HG03139 (cell line): ENCODE measurements around the gene SLC4A4.

Experiments
- ATAC-seq: cut with Tn5 transposase; IDR thresholded peaks from one replicate; pipeline ENCODE4 v1.9.1; 2021; ENCODE audit not compliant: unreplicated experiment

Gene SLC4A4

GRCh38 chr4:71466775-71467174 is 128.0 kb downstream of the SLC4A4 start:
- ATAC-seq: no peak

DNA sequence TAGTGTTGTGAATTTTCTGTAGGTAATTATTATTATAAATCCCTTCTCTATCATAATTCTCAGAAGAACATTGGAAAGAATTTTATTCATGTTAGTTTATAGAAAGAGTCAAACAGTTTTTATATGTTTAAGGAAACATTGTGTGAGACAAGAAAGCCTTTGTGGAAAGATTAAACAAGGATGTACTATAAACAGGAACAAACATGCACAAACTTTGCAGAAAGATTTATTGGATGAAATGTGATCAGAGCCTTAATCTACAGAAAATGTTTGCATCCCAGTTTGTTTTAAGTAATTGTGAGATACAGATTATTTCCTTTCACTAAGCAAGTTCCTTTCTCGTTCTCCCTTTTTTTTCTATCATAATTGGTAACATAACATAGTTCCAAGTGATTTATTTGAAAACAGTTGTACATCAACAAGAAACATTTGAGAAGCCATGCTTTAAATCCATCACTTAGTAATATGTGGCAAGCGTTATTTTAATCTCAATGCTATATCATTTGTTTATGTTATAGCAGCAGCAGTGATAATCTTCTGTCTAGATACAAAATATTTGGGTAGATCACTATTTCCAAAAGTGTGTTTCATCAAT is 129.4 kb downstream of the SLC4A4 start:
- no peak for ATAC-seq

GRCh38 chr4:71469541-71469940 is 130.7 kb downstream of the SLC4A4 start:
- ATAC-seq: no peak

DNA sequence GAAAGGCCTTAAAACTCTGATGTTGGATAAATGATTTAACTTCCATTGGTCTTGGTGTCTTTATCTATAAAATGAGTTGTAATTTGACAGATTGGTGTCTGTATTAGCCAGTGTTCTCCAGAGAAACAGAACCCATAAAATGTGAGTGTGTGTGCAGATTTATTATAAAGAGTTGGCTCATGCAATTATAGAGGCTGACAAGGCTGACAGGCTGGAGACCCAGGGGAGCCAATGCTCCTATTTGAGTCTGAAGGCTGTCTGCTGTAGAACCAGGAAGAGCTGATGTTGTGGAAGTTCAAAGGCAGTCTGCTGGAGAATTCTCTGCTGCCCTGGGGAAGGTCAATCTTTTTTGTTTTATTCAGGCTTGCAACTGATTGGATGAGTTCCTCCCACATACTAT is 131.7 kb downstream of the SLC4A4 start:
- ATAC-seq: no peak

DNA sequence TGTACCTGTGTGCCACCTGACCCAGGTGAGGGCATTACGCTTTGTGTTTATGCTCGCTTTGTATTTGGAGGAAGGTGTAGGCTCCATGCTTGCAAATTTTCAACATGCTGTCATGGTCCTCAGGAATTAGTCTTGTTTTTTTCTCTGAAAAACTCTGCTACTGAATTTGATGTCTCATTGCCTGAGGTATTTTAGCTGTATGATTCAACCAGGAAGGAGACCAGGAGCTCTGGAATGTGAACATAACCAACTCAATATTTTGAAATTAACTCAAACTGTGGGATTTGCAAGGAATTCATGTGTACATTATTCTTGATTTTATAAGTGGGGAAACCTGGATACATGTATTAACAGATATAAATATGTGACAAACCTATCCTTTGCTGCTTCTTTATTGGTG is 134.1 kb downstream of the SLC4A4 start:
- no peak for ATAC-seq

DNA sequence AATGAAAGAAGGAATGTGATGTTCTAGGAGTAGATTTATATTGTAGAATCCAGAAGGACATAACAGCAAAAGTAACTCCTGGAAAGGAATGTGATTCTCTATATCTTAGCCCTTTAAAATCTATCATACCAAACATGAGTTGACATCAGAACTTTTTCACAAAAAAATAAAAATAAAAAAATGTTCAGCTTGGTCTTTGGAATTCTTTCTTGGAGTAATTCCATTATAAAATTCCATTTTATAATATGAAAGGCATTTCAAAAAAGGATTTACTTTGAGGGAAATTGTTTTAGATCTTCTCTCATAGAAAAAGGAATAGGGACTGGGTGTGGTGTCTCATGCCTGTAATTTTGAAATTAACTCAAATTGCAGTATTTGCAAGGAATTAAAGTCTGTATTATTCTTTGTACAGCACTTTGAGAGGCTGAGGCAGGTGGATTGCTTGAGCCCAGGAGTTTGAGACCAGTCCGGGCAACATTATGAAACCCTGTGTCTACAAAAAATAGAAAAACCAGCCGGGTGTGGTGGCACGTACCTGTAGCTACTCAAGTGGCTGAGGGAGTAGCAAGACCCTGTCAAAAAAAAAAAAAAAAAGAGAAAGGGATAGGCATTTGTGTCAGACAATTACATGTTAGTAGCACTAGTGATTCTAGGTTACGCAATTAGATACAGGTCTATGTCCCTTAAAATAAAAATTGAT is 134.9 kb downstream of the SLC4A4 start:
- no peak for ATAC-seq

DNA sequence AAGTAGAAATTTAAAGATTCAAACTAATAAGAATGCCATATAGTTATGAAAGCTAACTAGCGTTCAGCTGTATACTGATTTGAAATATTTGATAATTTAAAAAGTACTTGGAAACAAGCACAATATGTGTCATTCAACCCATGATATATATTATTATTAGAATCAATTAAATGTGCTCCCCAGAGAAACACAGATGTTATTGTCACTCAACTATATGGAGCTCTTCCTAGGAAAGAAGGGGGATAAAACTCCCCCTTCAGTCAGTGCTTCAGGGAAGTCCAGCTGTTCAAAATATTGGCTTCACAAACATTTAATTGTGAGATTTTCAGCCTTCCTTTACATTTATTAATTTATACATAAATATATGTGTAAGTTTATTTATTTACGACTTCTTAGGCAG is 135.9 kb downstream of the SLC4A4 start:
- ATAC-seq: no peak

DNA sequence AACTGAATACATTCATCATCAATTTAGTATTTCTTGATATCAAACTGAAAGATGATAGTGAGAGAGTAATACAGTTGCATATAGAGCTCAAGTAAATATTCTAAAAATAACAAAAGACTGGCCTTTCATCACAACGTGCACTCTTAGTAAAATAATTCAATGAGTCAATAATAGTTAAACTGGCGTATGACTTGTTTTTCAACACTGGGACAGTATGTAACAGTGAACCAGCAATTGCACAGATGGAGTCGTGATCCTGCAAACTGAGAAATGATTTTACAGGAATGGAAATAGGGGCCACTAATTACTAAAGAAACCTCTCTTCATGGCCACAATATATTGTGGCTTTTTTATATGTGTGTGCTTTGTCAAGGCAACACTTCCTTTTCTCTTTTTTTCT is 137.4 kb downstream of the SLC4A4 start:
- no peak for ATAC-seq

- ATAC-seq: no peak
Measured at GRCh38 chr4:71486550-71487343, 147.9 kb downstream of the SLC4A4 start.

DNA sequence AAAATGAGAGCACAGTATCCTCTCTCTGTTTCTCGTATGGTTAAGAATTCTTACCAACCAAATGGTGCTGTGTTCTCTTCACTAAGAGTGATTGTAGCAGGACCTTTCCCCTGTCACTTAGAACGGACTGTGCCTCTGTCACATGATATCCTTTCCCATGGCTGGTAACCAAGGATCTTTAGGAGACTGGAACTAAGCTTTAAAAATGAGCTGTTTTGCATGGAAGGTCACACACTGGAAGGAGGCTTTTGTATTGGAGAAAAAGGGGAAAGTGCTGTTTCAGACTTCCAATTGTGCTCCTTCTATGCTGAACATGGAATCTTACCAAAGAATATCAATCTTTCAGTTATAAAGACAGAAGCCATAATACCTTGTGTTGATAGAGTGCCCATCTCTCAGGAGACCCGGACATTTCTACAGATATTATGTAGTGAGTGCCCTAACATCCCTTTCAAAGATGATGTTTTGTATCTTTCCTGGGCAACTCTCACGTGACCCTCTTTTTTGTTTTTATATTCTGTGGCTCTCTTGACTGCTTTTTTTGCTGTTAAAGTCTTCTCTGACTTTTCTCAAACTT is 148.6 kb downstream of the SLC4A4 start:
- no peak for ATAC-seq

- no peak for ATAC-seq
Measured at GRCh38 chr4:71494539-71494938, 155.7 kb downstream of the SLC4A4 start.

- no peak for ATAC-seq
Measured at GRCh38 chr4:71495454-71495853, 156.6 kb downstream of the SLC4A4 start.

GRCh38 chr4:71497078-71497477 is 158.3 kb downstream of the SLC4A4 start:
- ATAC-seq: no peak

DNA sequence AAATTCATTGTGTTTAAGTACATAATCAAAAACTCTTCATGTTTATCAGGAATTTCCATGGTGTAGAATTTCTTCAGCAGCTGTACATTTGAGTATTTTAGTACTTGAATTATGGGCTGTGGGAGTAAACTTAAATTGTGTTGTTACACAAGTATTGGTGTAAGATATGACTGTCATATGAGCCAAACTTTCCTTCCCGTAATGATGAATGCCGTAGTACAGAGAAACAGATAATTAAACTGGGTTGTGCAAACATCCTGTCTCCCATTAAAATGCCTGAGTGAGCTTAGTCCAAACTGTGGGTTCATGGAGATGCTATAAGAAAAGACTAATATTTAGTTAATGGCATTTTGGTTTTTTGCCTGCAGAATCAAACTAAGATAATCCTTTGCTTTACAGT is 159.2 kb downstream of the SLC4A4 start:
- no peak for ATAC-seq

DNA sequence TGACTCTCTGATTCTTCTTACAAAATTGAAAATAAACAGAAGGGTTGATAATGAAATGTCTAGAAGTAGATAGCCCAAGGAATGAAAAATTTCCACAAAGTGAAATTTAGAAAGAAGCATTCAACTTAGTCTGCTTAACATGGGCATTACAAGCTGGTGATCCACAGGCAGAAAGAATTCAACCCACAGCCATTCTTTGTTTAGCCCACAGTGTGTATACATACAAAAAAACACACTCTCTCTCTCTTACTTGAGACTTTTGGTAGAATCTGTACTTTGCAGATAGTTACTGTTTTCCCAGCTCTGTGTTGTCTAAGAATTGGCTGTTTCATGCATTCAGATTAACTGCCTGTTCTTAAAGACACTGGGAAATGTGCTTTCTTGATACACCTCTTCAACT is 159.8 kb downstream of the SLC4A4 start:
- ATAC-seq: no peak

DNA sequence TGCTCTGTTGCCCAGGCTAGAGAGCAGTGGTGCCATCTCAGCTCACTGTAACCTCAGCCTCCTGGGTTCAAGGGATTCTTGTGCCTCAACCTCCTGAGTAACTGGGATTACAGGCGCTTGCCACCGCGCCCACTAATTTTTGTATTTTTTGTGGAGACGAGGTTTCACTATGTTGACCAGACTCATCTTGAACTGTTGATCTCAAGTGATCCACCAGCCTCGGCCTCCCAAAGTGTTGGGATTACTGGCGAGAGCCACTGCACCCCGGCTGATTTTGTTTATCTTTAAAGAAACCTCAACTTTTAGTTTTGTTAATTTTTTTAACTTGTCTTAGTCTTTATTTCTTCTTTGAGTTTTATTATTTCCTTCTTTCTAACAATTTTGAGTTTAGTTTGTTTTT is 163.2 kb downstream of the SLC4A4 start:
- ATAC-seq: no peak

DNA sequence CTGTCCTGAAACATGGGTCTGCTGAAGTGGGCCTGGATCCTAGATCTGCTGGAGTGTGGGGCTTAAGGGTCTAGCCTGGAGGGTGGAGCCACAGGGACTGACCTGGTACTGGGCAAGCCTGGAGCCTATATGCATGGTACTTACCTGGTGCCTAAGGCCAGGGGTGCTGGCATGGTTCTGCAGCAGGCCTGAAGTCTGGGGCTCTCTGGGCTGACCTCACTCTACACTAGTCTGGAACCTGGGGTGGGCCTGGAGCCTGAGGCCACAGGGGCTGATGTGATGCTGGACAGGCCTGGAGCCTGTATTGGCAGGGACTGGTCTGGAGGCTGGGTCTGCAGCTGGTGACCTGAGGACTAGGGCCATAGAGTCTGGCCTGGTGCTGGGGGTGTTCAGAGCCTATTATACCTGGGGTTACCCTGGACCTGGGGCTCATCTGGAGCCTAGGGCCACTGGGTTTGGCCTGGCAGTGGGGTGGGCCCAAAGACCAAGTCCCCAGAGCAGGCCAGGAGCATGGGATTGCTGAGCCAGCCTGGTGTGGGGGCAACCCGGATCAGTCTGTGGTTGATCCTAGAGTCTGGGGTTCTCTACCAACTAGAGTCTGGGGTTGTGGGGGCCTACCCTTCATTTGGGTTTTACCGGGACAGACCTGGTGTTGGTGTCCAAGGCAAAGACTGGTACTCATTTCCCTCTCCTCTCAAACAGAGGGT is 179.6 kb downstream of the SLC4A4 start:
- no peak for ATAC-seq

- ATAC-seq: no peak
Measured at GRCh38 chr4:71520308-71520707, 181.5 kb downstream of the SLC4A4 start.

DNA sequence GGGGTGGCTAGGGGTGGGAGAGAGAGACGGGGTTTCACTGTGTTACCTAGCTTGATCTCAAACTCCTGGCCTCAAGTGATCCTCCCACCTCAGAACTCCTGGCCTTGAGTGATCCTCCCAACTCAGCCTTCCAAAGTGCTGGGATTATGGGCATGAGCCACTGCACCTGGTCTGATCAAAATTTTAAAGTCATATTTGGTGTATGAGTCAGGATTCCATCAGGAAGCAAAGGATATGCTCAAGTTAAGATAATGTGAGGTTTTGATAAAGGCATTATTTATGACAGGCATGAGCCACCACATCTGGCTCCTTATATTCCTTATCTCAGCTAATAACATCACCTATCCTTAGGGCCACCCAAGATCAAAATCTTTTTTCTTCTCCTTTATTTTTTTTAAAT is 182.0 kb downstream of the SLC4A4 start:
- ATAC-seq: no peak

DNA sequence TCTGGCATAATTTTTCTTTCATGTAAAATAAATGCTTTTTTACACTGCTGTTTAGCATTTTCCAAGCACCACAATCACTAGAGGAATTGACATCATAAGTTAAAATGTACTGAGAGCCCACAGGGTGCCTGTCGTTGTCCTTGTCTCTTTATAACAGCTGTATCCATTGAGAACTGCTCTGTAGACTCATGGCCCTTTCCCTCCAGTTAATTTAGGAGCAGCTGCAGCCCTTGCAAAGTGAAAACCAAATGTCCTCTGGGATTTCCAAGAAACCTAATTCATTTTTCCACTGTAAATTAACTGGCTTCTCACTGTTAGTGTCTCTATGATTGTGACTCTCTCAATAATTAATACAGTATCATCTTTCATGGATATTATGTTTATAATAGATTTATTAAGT is 185.9 kb downstream of the SLC4A4 start:
- no peak for ATAC-seq
